Neural cell (in vitro differentiated cells): ENCODE data around the gene TIAM1. TPM values are rescaled to one million over a fixed set of nuclear protein-coding genes. Genes with fewer than 3 reads are reported as not detected.

Source experiments
- H2AFZ ChIP-seq: fragments of 200-600, 300-800 bp; sonication (generic), shearing (Covaris generic); 2 replicates; pipeline ENCODE4 v1.6.0; 2014; ENCODE audit warnings: low read depth, mild to moderate bottlenecking, antibody characterized with exemption, low read length, moderate library complexity
- H3F3A ChIP-seq: fragments of 200-600 bp; shearing (Covaris generic); 2 replicates; pipeline ENCODE4 v1.6.1; 2016; ENCODE audit warnings: mild to moderate bottlenecking, moderate library complexity, mixed read lengths, antibody characterized with exemption, low read length; ENCODE audit not compliant: insufficient read depth, poor library complexity, severe bottlenecking
- H3K27ac ChIP-seq: fragments of 200-600, 300-800 bp; sonication (generic), shearing (Covaris generic); 2 replicates; pipeline ENCODE4 v1.5.1; 2014; ENCODE audit warnings: mild to moderate bottlenecking, low read length, moderate library complexity
- H3K27me3 ChIP-seq: fragments of 300-800, 200-600 bp; sonication (generic), shearing (Covaris generic); 2 replicates; pipeline ENCODE4 v1.6.0; 2014; ENCODE audit warnings: mild to moderate bottlenecking, low read depth, low read length, moderate library complexity; ENCODE audit not compliant: insufficient read depth
- H3K36me3 ChIP-seq: fragments of 300-800, 200-600 bp; sonication (generic), shearing (Covaris generic); 2 replicates; pipeline ENCODE4 v1.5.1; 2014; ENCODE audit warnings: mild to moderate bottlenecking, antibody characterized with exemption, low read length, moderate library complexity; ENCODE audit not compliant: insufficient read depth
- H3K4me2 ChIP-seq: fragments of 300-800, 200-600 bp; sonication (generic), shearing (Covaris generic); 2 replicates; pipeline ENCODE4 v1.6.0; 2014; ENCODE audit warnings: mild to moderate bottlenecking, low read length
- H3K4me3 ChIP-seq: fragments of 300-800, 200-600 bp; sonication (generic), shearing (Covaris generic); 2 replicates; pipeline ENCODE4 v1.5.1; 2014; ENCODE audit warnings: mild to moderate bottlenecking, low read length, moderate library complexity
- H3K79me2 ChIP-seq: fragments of 200-600 bp; shearing (Covaris generic); replicated peaks from 2 replicates; pipeline ENCODE4 v1.6.0; 2014; ENCODE audit warnings: mild to moderate bottlenecking, low read length, moderate library complexity; ENCODE audit not compliant: insufficient read depth
- H3K9ac ChIP-seq: fragments of 300-800, 200-600 bp; sonication (generic), shearing (Covaris generic); 2 replicates; pipeline ENCODE4 v1.6.1; 2016; ENCODE audit warnings: mild to moderate bottlenecking, low read length, mixed read lengths
- H3K9me2 ChIP-seq: fragments of 200-600 bp; shearing (Covaris generic); 2 replicates; pipeline ENCODE4 v1.6.1; 2016; ENCODE audit warnings: mild to moderate bottlenecking, low read length, mixed read lengths; ENCODE audit not compliant: insufficient read depth
- H3K9me3 ChIP-seq: fragments of 200-600, 300-800 bp; sonication (generic), shearing (Covaris generic); 2 replicates; pipeline ENCODE4 v1.6.1; 2016; ENCODE audit warnings: mild to moderate bottlenecking, mixed run types, low read length, moderate library complexity, mixed read lengths
- H4K20me1 ChIP-seq: fragments of 200-600 bp; shearing (Covaris generic); 2 replicates; pipeline ENCODE4 v1.6.1; 2016; ENCODE audit warnings: mild to moderate bottlenecking, mixed run types; ENCODE audit not compliant: insufficient read depth
- EP300 ChIP-seq: fragments of 450-650 bp; conservative IDR thresholded peaks from 2 replicates; pipeline ENCODE4 v1.6.1; 2014; ENCODE audit warnings: antibody characterized with exemption, mild to moderate bottlenecking, moderate library complexity; ENCODE audit not compliant: poor library complexity, severe bottlenecking
- EZH2 ChIP-seq: fragments of 200-600, 300-800 bp; shearing (Covaris generic), sonication (generic); IDR thresholded peaks from 2 replicates; pipeline ENCODE4 v1.6.1; 2014; ENCODE audit warnings: antibody characterized with exemption, low read length, borderline replicate concordance, mild to moderate bottlenecking; ENCODE audit not compliant: insufficient read depth, poor library complexity, severe bottlenecking
- MXI1 ChIP-seq: fragments of 450-650 bp; conservative IDR thresholded peaks from 2 replicates; pipeline ENCODE4 v1.6.1; 2014; ENCODE audit warnings: antibody characterized with exemption, mild to moderate bottlenecking; ENCODE audit not compliant: poor library complexity, severe bottlenecking
- POLR2AphosphoS5 ChIP-seq: IDR thresholded peaks from 2 replicates; pipeline ENCODE4 v1.6.1; 2012
- RAD21 ChIP-seq: fragments of 450-650 bp; conservative IDR thresholded peaks from 2 replicates; pipeline ENCODE4 v1.6.1; 2014; ENCODE audit warnings: antibody characterized with exemption, mild to moderate bottlenecking, moderate library complexity
- SMC3 ChIP-seq: fragments of 450-650 bp; conservative IDR thresholded peaks from 2 replicates; pipeline ENCODE4 v1.6.1; 2014; ENCODE audit warnings: antibody characterized with exemption, mild to moderate bottlenecking, moderate library complexity; ENCODE audit not compliant: poor library complexity
- TAF1 ChIP-seq: IDR thresholded peaks from 2 replicates; pipeline ENCODE4 v1.6.1; 2012; ENCODE audit warnings: low read depth
- polyA plus RNA-seq: library from polyadenylated mRNA; depleted of rRNA; stranded (reverse); fragments of >200 nt; gene quantifications from 2 replicates; pipeline ENCODE4 v1.2.3, GENCODE V29; 2014
- TF ChIP-seq, protein P1 (sequence below): IDR thresholded peaks from 2 replicates; pipeline ENCODE4 v1.6.1; 2012; ENCODE audit warnings: borderline replicate concordance
- TF ChIP-seq, protein P2 (sequence below): fragments of 450-650 bp; IDR thresholded peaks from 2 replicates; pipeline ENCODE4 v1.5.1; 2014; ENCODE audit warnings: antibody characterized with exemption, mild to moderate bottlenecking, moderate library complexity; ENCODE audit not compliant: poor library complexity, severe bottlenecking

Gene TIAM1
- polyA plus RNA-seq, 1 donor from 2014 or later: 13.2 TPM

DNA sequence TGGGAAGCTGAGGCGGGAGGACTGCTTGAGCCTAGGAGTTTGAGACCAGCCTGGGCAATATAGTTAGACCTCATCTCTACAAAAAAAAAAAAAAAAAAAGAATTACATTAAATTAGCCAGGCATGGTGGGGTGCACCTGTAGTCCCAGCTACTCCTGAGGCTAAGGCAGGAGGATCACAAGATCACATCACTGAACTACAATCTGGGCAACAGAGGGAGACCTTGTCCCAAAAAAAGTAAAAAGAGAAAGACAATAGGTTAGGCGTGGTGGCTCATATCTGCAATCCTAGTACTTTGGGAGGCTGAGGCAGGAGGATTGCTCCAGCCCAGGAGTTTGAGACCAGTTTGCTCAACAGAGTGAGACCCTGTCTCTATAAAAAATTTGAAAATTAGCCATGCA is 130.3 kb downstream of the TIAM1 start:
- Histone ChIP-seq H2AFZ (no peak overlapping the region), H3K4me3 (no peak overlapping the region), H3K27ac (no peak overlapping the region), H3K36me3 (no peaks in the 10 kb centered on the region), H3K27me3 (no peaks in the 10 kb centered on the region), H4K20me1 (no peaks in the 10 kb centered on the region), H3F3A (no peaks in the 10 kb centered on the region), H3K9me2 (no peaks in the 10 kb centered on the region), H3K9me3 (no peaks in the 10 kb centered on the region), H3K9ac (no peak overlapping the region), H3K4me2 (no peak overlapping the region), H3K79me2 (no peaks in the 10 kb centered on the region)
- TF ChIP-seq MXI1: no peak
- no peak for TF ChIP-seq SMC3
- TF ChIP-seq RAD21: no peak
- TF ChIP-seq, protein P1, sequence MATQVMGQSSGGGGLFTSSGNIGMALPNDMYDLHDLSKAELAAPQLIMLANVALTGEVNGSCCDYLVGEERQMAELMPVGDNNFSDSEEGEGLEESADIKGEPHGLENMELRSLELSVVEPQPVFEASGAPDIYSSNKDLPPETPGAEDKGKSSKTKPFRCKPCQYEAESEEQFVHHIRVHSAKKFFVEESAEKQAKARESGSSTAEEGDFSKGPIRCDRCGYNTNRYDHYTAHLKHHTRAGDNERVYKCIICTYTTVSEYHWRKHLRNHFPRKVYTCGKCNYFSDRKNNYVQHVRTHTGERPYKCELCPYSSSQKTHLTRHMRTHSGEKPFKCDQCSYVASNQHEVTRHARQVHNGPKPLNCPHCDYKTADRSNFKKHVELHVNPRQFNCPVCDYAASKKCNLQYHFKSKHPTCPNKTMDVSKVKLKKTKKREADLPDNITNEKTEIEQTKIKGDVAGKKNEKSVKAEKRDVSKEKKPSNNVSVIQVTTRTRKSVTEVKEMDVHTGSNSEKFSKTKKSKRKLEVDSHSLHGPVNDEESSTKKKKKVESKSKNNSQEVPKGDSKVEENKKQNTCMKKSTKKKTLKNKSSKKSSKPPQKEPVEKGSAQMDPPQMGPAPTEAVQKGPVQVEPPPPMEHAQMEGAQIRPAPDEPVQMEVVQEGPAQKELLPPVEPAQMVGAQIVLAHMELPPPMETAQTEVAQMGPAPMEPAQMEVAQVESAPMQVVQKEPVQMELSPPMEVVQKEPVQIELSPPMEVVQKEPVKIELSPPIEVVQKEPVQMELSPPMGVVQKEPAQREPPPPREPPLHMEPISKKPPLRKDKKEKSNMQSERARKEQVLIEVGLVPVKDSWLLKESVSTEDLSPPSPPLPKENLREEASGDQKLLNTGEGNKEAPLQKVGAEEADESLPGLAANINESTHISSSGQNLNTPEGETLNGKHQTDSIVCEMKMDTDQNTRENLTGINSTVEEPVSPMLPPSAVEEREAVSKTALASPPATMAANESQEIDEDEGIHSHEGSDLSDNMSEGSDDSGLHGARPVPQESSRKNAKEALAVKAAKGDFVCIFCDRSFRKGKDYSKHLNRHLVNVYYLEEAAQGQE: no peak
- TF ChIP-seq EZH2: no peak
- TF ChIP-seq TAF1: no peak
- TF ChIP-seq, protein P2, sequence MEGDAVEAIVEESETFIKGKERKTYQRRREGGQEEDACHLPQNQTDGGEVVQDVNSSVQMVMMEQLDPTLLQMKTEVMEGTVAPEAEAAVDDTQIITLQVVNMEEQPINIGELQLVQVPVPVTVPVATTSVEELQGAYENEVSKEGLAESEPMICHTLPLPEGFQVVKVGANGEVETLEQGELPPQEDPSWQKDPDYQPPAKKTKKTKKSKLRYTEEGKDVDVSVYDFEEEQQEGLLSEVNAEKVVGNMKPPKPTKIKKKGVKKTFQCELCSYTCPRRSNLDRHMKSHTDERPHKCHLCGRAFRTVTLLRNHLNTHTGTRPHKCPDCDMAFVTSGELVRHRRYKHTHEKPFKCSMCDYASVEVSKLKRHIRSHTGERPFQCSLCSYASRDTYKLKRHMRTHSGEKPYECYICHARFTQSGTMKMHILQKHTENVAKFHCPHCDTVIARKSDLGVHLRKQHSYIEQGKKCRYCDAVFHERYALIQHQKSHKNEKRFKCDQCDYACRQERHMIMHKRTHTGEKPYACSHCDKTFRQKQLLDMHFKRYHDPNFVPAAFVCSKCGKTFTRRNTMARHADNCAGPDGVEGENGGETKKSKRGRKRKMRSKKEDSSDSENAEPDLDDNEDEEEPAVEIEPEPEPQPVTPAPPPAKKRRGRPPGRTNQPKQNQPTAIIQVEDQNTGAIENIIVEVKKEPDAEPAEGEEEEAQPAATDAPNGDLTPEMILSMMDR: no peak
- no peak for TF ChIP-seq POLR2AphosphoS5
- no peak for TF ChIP-seq EP300

DNA sequence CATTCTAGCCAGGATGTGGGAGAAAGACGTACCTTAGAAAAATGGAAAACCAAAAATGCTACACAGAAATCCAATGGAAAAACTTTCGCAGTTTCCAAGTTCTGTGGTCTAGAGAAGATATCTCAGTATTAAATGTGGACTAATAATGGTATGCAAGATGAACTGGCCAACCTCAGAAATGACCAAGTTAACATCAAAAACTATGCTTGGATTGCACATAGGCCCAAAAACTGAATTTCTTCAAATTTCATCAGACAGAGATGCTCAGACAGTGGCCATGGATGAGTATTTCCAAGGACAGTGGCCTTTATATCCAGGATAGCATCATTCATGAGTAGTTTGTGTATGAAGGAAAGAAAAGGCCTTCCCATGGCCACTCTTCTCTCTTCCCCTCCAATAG is 132.2 kb downstream of the TIAM1 start:
- H2AFZ ChIP-seq: no peak overlapping the region
- H3K4me3 ChIP-seq: no peak overlapping the region
- no peaks in the 10 kb centered on the region for H3K9me3 ChIP-seq
- no peak overlapping the region for H3K4me2 ChIP-seq
- H3K9me2 ChIP-seq: no peaks in the 10 kb centered on the region
- no peaks in the 10 kb centered on the region for H3K27me3 ChIP-seq
- H3K36me3 ChIP-seq: no peaks in the 10 kb centered on the region
- H3K79me2 ChIP-seq: no peaks in the 10 kb centered on the region
- no peak overlapping the region for H3K9ac ChIP-seq
- H3F3A ChIP-seq: no peaks in the 10 kb centered on the region
- no peaks in the 10 kb centered on the region for H4K20me1 ChIP-seq
- TF ChIP-seq, protein P1: no peak
- TF ChIP-seq POLR2AphosphoS5: no peak
- TF ChIP-seq EP300: no peak
- no peak for TF ChIP-seq SMC3
- TF ChIP-seq MXI1: no peak
- TF ChIP-seq RAD21: no peak
- TF ChIP-seq TAF1: no peak
- no peak for TF ChIP-seq EZH2
- TF ChIP-seq, protein P2: no peak
- H3K27ac ChIP-seq: no peak overlapping the region
